Measurements from ENCODE around the gene PLGRKT.
"Not testable (repeated sequence)": the region's sequence is repeated elsewhere in the genome, so short reads cannot be mapped to it uniquely, and the experiment has no call there.

Gene PLGRKT

GRCh38 chr9:5437254-5438216 is at the start of gene PLGRKT:
TSS of gene PLGRKT (minus strand) at chr9:5437925. CDS start at chr9:5431977, 5,948 bp downstream.
- peak; percentile 98 for DNase-seq (ENCODE audit: low spot score)

- DNase-seq (ENCODE audit: low spot score) = no peak
These were observed 49.3 kb upstream of the PLGRKT start for GRCh38 chr9:5486988-5487387.

- DNase-seq (ENCODE audit: low spot score) = no peak
These were observed 47.8 kb upstream of the PLGRKT start for GRCh38 chr9:5485378-5486085.

- DNase-seq (ENCODE audit: low spot score) = no peak
These were observed 45.6 kb upstream of the PLGRKT start for GRCh38 chr9:5483306-5483705.

- DNase-seq (ENCODE audit: low spot score) = no peak
These were observed 44.5 kb upstream of the PLGRKT start for GRCh38 chr9:5482194-5482593.

GRCh38 chr9:5481322-5482040 is 43.8 kb upstream of the PLGRKT start:
- DNase-seq (ENCODE audit: low spot score) = no peak

GRCh38 chr9:5480919-5481318 is 43.2 kb upstream of the PLGRKT start:
- no peak for DNase-seq (ENCODE audit: low spot score)

- DNase-seq (ENCODE audit: low spot score) = no peak
These were observed 42.4 kb upstream of the PLGRKT start for GRCh38 chr9:5479994-5480694.

- DNase-seq (ENCODE audit: low spot score) = no peak
These were observed 40.5 kb upstream of the PLGRKT start for GRCh38 chr9:5478206-5478605.

GRCh38 chr9:5475611-5476010 is 37.9 kb upstream of the PLGRKT start:
- not testable (repeated sequence) for DNase-seq (ENCODE audit: low spot score)

GRCh38 chr9:5470816-5471215 is 33.1 kb upstream of the PLGRKT start:
- no peak for DNase-seq (ENCODE audit: low spot score)

- no peak for DNase-seq (ENCODE audit: low spot score)
These were observed 32.4 kb upstream of the PLGRKT start for GRCh38 chr9:5470122-5470521.

GRCh38 chr9:5468850-5469249 is 31.1 kb upstream of the PLGRKT start:
- DNase-seq (ENCODE audit: low spot score) = no peak

GRCh38 chr9:5466766-5467165 is 29.0 kb upstream of the PLGRKT start:
- DNase-seq (ENCODE audit: low spot score) = no peak

- no peak for DNase-seq (ENCODE audit: low spot score)
These were observed 28.3 kb upstream of the PLGRKT start for GRCh38 chr9:5466005-5466404.

- DNase-seq (ENCODE audit: low spot score) = not testable (repeated sequence)
These were observed 27.2 kb upstream of the PLGRKT start for GRCh38 chr9:5464831-5465330.

GRCh38 chr9:5460157-5460556 is 22.4 kb upstream of the PLGRKT start:
- no peak for DNase-seq (ENCODE audit: low spot score)

- DNase-seq (ENCODE audit: low spot score) = no peak
These were observed 21.6 kb upstream of the PLGRKT start for GRCh38 chr9:5459289-5459829.

- DNase-seq (ENCODE audit: low spot score) = no peak
These were observed 17.5 kb upstream of the PLGRKT start for GRCh38 chr9:5455181-5455580.

GRCh38 chr9:5453673-5454072 is 15.9 kb upstream of the PLGRKT start:
- DNase-seq (ENCODE audit: low spot score) = no peak

GRCh38 chr9:5453004-5453403 is 15.3 kb upstream of the PLGRKT start:
- DNase-seq (ENCODE audit: low spot score) = no peak

All from putamen (tissue), 1 donor.